Effector CD4-positive, alpha-beta T cell (primary cell): ENCODE results near the gene SND1.

Experiments
- DNase-seq: peaks from one replicate; pipeline ENCODE4 v3.0.0-alpha.2; 2020

SND1 gene

GRCh38 chr7:127733986-127734385 lies 82.0 kb downstream of the SND1 start:
- DNase-seq: no peak

GRCh38 chr7:127736511-127736910 lies 84.5 kb downstream of the SND1 start:
- no peak for DNase-seq

- no peak for DNase-seq
Observed at GRCh38 chr7:127738859-127739258, 86.9 kb downstream of the SND1 start.

GRCh38 chr7:127741764-127742375 lies 89.9 kb downstream of the SND1 start:
- DNase-seq: no peak

- no peak for DNase-seq
Observed at GRCh38 chr7:127745445-127745844, 93.5 kb downstream of the SND1 start.

- DNase-seq: no peak
Observed at GRCh38 chr7:127751062-127751461, 99.1 kb downstream of the SND1 start.

- no peak for DNase-seq
Observed at GRCh38 chr7:127751490-127752448, 99.8 kb downstream of the SND1 start.

GRCh38 chr7:127752829-127753228 lies 100.8 kb downstream of the SND1 start:
- DNase-seq: no peak

- DNase-seq: no peak
Observed at GRCh38 chr7:127754457-127754856, 102.5 kb downstream of the SND1 start.

- DNase-seq: no peak
Observed at GRCh38 chr7:127755521-127755920, 103.5 kb downstream of the SND1 start.

GRCh38 chr7:127755965-127756364 lies 104.0 kb downstream of the SND1 start:
- DNase-seq: no peak

- no peak for DNase-seq
Observed at GRCh38 chr7:127758105-127758504, 106.1 kb downstream of the SND1 start.

GRCh38 chr7:127758845-127759244 lies 106.9 kb downstream of the SND1 start:
- no peak for DNase-seq

GRCh38 chr7:127759945-127760421 lies 108.0 kb downstream of the SND1 start:
- no peak for DNase-seq

- no peak for DNase-seq
Observed at GRCh38 chr7:127760436-127761031, 108.5 kb downstream of the SND1 start.

- DNase-seq: no peak
Observed at GRCh38 chr7:127761196-127761595, 109.2 kb downstream of the SND1 start.

- DNase-seq: no peak
Observed at GRCh38 chr7:127764681-127765080, 112.7 kb downstream of the SND1 start.

- DNase-seq: no peak
Observed at GRCh38 chr7:127765150-127765549, 113.2 kb downstream of the SND1 start.

GRCh38 chr7:127766831-127767459 lies 115.0 kb downstream of the SND1 start:
- no peak for DNase-seq

- no peak for DNase-seq
Observed at GRCh38 chr7:127768241-127768640, 116.2 kb downstream of the SND1 start.

- no peak for DNase-seq
Observed at GRCh38 chr7:127769137-127769536, 117.1 kb downstream of the SND1 start.

- no peak for DNase-seq
Observed at GRCh38 chr7:127769696-127770400, 117.9 kb downstream of the SND1 start.
